Retinal pigment epithelial cell (primary cell): ENCODE data around the gene TNRC6C.
"Not testable (repeated sequence)": the region's sequence is repeated elsewhere in the genome, so short reads cannot be mapped to it uniquely, and the experiment has no call there.

Experiments used
- DNase-seq: peaks from one replicate; pipeline ENCODE4 v3.0.0-alpha.2; 2010; ENCODE audit warnings: low read depth
- H3K4me3 ChIP-seq: 2 replicates; pipeline ENCODE4 v1.5.1; 2011; ENCODE audit warnings: mild to moderate bottlenecking, low read length, control low read depth, moderate library complexity
- TF ChIP-seq, protein P1 (sequence below): conservative IDR thresholded peaks from 2 replicates; pipeline ENCODE4 v1.5.1; 2011; ENCODE audit warnings: low read depth, low read length, control low read depth, inconsistent platforms

The TNRC6C gene

DNA sequence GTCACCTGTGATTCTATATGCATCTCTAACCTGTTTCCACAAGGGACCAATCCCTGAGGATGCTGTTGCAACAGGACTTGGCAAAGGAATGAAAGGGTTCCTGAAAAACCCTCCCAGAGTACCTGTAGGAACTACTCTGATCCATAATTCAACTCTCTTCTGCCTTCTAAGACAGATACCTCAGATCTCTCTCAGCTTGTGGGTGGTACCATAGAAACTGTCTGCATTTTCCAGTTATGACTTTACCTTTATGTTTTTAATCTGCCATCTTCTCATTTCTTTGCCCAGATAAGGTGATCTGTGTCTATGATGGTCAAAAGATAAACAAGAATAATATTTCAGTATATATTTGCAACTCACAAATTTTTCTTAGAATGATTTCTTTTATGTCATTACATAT is 105.0 kb downstream of the TNRC6C start:
- H3K4me3 ChIP-seq = no peak overlapping the region
- TF ChIP-seq, protein P1, sequence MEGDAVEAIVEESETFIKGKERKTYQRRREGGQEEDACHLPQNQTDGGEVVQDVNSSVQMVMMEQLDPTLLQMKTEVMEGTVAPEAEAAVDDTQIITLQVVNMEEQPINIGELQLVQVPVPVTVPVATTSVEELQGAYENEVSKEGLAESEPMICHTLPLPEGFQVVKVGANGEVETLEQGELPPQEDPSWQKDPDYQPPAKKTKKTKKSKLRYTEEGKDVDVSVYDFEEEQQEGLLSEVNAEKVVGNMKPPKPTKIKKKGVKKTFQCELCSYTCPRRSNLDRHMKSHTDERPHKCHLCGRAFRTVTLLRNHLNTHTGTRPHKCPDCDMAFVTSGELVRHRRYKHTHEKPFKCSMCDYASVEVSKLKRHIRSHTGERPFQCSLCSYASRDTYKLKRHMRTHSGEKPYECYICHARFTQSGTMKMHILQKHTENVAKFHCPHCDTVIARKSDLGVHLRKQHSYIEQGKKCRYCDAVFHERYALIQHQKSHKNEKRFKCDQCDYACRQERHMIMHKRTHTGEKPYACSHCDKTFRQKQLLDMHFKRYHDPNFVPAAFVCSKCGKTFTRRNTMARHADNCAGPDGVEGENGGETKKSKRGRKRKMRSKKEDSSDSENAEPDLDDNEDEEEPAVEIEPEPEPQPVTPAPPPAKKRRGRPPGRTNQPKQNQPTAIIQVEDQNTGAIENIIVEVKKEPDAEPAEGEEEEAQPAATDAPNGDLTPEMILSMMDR = no peak
- DNase-seq = no peak

DNA sequence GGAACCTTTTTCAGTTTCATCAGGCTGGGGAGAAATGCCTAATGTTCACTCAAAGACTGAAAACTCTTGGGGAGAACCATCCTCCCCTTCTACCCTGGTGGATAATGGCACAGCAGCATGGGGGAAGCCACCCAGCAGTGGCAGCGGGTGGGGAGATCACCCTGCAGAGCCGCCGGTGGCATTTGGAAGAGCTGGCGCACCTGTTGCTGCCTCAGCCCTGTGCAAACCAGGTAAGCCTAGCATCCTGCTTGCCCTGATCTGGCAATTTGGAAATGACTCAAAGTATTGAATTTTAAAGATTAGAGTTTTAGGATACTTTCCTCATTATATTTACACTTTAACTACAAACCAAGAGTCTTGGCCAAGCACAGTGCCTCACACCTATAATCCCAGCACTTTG is 106.2 kb downstream of the TNRC6C start:
- TF ChIP-seq, protein P1 = no peak
- no peak for DNase-seq
- no peak overlapping the region for H3K4me3 ChIP-seq

DNA sequence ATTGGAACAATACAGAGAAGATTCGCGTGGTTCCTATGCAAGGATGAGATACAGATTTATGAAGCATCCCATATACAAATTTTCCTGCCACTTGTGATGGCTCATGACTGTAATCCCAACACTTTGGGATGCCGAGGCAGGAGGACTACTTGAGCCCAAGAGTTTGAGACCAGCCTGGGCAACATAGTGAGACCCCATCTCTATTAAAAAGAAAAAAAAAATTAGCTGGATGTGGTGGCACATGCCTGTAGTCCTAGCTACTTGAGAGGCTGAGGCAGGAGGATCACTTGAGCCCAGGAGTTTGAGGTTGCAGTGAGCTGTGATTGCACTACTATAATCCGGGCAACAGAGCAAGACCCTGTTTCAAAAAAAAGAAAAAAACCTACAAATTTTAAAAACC is 108.5 kb downstream of the TNRC6C start:
- H3K4me3 ChIP-seq, DNase-seq: not testable (repeated sequence)

DNA sequence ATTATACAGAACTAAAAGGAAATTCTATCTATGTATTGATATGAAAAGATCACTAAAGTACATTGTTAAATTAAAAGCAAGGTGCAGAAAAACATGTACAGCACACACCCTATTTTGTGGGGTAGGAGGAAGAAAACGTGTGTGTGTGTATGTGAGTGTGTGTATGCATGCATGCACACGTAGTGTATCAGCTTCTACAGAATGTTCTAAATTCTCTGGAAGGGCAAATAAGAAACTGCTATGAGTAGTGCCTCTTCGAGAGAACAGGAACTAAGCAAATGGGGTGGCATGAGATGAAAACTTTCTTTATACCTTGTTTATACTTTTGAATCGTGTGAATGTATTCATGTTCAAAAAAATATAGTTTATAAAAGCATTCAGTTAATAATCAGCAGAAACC is 111.2 kb downstream of the TNRC6C start:
- no peak overlapping the region for H3K4me3 ChIP-seq
- TF ChIP-seq, protein P1 = no peak
- DNase-seq = no peak

DNA sequence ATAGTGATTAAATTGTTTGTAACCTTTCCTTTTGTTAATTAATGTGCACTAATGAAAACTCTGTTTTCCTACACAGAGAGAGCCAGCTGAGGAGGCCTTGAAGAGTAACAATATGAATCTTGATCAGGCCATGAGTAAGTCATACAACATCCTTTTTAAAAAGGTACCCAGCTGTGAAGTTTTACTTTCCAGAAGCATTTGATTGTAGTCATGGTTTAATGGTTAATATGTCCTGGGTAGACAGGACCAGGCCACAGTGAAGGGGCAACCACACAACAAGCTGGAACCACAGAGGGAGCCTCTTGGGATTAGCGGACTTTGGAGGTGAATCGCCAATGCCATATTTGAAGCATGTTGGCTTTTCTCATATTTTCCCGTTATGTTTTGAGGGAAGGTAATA is 114.5 kb downstream of the TNRC6C start:
- no peak overlapping the region for H3K4me3 ChIP-seq
- TF ChIP-seq, protein P1 = no peak
- DNase-seq = no peak

DNA sequence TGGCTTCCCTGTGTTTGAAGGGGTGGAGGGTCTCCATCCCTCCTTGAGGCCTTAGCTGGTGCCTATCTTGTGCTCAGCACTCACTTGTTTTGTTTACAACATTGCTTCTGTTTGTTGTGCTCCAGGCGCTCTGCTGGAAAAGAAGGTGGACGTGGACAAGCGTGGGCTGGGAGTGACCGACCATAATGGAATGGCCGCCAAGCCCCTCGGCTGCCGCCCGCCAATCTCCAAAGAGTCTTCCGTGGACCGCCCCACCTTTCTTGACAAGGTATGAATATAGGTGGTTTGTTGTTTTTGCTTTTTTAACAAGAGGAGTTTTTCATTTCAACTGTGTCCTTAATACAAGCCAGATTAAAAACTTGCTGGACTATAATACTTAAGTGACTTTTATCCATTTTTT is 116.5 kb downstream of the TNRC6C start:
- TF ChIP-seq, protein P1 = no peak
- H3K4me3 ChIP-seq = no peak overlapping the region
- no peak for DNase-seq

DNA sequence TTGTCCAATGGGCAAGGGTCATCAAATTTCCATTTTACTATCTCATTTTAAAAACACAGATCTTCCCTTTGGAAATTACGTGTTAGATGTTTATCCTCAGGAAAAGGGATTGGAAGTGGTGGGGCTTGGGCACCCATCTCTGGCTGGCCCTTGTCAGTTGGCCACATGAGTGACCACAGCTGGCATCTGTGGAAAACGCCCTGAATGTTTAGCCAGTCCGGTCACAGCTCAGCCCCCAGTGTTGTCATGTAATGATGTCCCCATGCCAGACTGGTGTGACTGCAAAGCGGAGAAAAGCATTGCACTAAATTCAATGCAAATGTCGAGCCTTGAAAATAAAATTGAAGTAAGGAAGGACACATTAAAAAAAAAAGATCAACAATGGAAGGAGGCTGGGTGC is 117.0 kb downstream of the TNRC6C start:
- H3K4me3 ChIP-seq = no peak overlapping the region
- no peak for DNase-seq
- TF ChIP-seq, protein P1 = no peak

DNA sequence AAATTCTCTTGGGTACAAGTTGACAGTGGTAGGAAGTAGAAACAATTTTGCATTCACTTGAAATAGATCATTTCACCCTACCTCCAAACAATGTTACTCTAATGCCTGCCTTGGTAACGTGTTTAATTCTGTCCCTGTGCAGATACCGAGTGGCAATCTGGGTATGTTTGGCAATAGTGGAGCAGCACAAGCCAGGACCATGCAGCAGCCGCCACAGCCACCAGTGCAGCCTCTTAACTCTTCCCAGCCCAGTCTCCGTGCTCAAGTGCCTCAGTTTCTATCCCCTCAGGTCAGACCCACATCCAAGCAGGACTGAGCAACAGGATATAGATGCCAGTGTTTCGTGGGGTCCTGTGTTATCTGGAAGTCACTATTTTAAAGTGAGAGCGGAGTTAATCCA is 120.8 kb downstream of the TNRC6C start:
- TF ChIP-seq, protein P1 = no peak
- no peak overlapping the region for H3K4me3 ChIP-seq
- no peak for DNase-seq
